Measurements from ENCODE around the gene MAP6.

- TF ChIP-seq CTCF (IDR thresholded peaks at IDR 0.05) (no peak), POLR2A (IDR thresholded peaks at IDR 0.05) (no peak)
Observed at GRCh38 chr11:75659836-75660235, 9.0 kb downstream of the MAP6 start.

Measured in Peyer's patch (tissue), 4 donors.